Islet of Langerhans (tissue), 1 donor: ENCODE results near the gene NT5DC2.

Experiments used
- FAIRE-seq: peaks from one replicate; lab custom pipeline; 2011; peaks lifted over from hg19 to GRCh38; lab: Jason Lieb, UNC

The NT5DC2 gene

GRCh38 chr3:52524752-52525679 lies 8.6 kb downstream of the NT5DC2 start:
- FAIRE-seq: no peak

DNA sequence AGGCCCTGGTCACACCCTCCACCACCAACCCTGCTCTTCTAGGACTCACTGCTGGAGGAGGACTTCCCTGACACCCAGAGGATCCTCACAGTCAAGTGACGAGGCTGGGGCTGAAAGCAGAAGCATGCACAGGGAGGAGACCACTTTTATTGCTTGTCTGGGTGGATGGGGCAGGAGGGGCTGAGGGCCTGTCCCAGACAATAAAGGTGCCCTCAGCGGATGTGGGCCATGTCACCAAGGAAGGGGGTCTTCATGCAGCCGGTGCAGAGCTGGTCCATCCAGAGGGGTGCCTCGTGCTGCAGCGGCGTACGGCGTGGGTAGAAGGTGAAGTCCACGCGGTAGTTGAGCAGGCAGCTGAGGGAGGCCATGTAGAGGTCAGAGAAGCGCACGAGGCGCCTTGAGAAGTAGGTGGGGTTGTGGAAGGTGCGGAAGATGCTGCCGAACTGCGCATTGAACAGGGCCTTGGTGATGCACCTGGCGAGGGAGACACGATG lies 9.4 kb downstream of the NT5DC2 start:
- no peak for FAIRE-seq

- FAIRE-seq: no peak
Observed at GRCh38 chr3:52523386-52524257, 10.0 kb downstream of the NT5DC2 start.

DNA sequence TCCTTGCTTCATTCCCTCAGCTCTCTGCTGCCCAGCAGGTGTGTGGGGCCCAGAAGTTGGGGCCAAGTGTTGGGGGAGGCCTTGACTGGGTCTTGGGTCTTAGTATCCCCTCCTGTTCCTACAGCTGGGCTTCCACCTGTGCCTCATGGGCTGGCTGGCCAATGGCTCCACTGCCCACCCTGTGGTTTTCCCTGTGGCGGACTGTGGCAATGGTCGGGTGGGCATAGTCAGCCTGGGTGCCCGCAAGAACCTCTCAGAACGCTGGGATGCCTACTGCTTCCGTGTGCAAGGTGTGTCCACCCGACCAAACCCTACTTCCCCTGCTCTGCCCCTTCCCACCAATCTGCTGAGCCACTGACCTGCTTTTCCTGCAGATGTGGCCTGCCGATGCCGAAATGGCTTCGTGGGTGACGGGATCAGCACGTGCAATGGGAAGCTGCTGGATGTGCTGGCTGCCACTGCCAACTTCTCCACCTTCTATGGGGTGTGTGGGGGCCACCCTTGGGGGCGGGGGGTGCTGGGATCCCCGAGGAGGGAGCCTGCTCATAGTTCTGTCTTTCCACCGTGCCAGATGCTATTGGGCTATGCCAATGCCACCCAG lies 10.9 kb downstream of the NT5DC2 start:
- no peak for FAIRE-seq

GRCh38 chr3:52521881-52522650 lies 11.6 kb downstream of the NT5DC2 start:
- FAIRE-seq: no peak

GRCh38 chr3:52521488-52521824 lies 12.2 kb downstream of the NT5DC2 start:
- FAIRE-seq: no peak

GRCh38 chr3:52520716-52521487 lies 12.8 kb downstream of the NT5DC2 start:
- no peak for FAIRE-seq

DNA sequence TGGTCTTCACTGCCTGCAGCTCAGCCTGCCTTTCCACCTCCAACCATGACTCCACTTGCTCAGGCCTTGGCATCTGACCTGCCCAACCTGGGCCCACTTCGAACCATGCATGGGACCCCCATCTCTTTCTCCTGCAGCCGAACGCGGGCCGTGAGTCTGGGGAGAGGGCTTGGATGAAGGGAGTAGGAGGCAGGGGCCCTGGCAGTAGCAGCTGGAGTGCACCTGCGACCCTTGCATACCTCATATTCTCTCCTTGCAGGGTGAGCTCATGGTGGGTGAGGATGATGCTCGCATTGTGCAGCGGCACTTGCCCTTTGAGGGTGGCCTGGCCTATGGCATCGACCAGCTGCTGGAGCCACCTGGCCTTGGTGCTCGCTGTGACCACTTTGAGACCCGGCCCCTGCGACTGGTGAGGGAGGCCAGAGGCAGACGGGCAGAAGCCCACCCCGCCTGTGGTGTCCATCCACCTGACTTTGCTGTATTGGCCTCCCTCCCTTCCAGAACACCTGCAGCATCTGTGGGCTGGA lies 13.5 kb downstream of the NT5DC2 start:
- no peak for FAIRE-seq

DNA sequence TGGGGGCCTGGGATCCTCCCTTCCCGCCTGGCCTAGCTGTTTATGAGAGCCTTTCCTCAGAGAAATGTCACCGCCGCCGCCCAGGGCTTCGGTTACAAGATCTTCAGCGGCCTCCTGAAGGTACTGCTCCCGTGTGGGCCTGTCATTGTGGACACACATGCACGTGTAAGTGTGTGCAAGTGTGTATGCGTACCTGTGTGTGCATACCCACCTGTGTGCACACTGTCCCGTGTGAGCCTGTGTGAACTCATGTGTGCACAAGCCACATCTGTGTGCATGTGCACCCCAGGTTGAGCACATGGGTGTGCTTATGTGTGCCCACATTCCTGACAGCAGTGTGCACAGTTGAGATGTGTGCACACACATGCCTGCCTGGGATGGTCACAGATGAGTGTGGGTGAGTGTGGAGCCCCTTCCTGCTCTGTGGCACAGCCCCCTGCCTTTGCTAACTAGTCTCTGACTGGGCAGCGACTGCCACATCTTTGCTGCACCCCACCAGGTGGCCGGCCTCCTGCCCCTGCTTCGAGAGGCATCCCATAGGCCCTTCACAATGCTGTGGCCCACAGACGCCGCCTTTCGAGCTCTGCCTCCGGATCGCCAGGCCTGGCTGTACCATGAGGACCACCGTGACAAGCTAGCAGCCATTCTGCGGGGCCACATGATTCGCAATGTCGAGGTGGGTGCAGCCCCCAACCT lies 14.1 kb downstream of the NT5DC2 start:
- FAIRE-seq: no peak

DNA sequence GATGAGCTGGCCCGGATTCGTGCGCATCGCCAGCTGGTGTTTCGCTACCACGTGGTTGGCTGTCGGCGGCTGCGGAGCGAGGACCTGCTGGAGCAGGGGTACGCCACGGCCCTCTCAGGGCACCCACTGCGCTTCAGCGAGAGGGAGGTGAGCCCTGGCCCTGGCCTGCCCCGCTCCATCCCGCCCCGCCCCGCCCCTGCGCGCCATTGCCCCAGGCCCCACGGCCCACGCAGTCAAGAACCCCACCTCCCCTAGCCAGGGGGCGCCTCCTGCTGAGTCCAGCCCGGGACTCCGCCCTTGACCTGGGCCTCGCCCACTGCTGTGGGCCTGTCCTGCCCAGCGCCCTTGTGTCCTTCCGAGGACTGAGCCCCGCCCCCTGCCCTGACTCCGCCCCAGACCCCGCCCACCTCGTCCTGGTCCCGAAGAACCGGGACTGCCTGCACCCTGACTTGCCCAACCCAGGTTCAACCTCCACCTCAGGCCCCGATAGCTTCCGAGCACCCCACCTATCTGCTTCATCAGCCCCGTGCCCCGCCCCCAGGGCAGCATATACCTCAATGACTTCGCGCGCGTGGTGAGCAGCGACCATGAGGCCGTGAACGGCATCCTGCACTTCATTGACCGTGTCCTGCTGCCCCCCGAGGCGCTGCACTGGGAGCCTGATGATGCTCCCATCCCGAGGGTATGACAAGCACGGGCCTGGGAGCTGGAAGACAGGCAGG lies 14.8 kb downstream of the NT5DC2 start:
- no peak for FAIRE-seq

- FAIRE-seq: no peak
Observed at GRCh38 chr3:52517796-52518722, 15.6 kb downstream of the NT5DC2 start.

- no peak for FAIRE-seq
Observed at GRCh38 chr3:52516509-52517195, 17.0 kb downstream of the NT5DC2 start.

- no peak for FAIRE-seq
Observed at GRCh38 chr3:52515192-52515591, 18.5 kb downstream of the NT5DC2 start.

- no peak for FAIRE-seq
Observed at GRCh38 chr3:52514576-52514975, 19.1 kb downstream of the NT5DC2 start.

GRCh38 chr3:52513281-52513680 lies 20.4 kb downstream of the NT5DC2 start:
- FAIRE-seq: no peak

DNA sequence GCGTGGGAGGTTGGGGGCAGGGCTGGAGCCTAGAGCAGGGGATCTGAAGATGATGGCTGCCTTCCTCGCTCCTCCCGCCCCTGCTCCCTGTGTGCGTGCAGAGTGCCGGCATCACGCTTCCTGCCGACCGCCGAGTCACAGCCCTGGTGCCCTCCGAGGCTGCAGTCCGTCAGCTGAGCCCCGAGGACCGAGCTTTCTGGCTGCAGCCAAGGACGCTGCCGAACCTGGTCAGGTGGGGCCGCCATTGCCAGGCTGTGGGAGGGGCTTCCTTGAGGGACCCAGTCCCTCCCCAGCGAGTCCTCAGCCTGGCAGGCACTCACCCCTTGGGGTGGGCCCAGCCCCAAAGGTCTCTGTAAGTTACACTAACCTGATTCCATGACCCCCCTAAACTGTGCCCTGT lies 20.9 kb downstream of the NT5DC2 start:
- FAIRE-seq: no peak

DNA sequence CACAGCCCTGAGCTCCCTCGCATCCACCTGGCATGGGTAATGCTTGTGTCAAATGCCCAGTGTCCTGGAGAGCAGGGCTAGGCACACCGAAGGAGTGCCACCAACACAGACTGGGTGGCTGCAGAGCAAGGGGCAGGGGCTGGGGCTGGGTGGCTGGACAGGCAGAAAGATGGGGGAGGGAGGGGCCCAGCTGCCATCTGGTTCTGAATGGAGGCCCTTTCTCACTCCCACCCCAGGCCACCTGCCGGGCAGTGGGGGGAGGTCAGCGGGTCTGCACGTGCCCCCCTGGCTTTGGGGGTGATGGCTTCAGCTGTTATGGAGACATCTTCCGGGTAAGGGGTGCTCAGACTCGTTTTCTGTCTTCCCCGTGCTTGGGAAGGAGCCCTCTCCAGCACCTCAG lies 21.6 kb downstream of the NT5DC2 start:
- FAIRE-seq: no peak

- no peak for FAIRE-seq
Observed at GRCh38 chr3:52511509-52511908, 22.1 kb downstream of the NT5DC2 start.
